GM12874 (cell line): ENCODE measurements around the gene ITPR2.

Source experiments
- TF ChIP-seq, protein P1 (sequence below): IDR thresholded peaks from 2 replicates; pipeline ENCODE4 v1.5.1; 2011; ENCODE audit warnings: low read depth, mild to moderate bottlenecking, control low read depth, low read length, moderate library complexity; ENCODE audit not compliant: insufficient read depth

Gene ITPR2

DNA sequence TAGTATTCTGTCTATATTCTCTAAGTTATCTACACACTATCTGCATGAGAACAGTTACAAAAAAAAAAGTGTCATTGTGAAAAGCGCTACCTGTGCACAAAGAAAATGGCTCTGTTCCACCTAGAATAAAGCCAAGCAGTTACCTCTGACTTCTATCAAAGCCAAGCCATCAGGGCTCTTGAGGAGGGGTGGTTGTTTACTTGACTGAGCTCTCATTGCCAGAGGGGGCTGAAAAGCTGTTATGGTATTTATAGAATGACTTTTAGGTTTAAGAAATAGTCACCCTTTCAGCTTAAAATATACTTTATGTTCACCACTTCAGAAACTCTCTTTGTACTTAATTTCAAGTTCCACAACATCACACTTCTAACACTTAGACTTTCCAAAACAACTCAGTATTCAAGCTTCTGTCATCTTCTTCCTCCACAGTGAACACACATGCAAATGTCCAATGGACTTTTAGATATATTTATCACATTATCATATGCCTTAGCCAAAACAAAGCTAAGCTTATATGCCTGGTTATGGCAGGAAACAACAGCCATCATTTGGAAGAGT, 7.5 kb downstream of the ITPR2 start:
- TF ChIP-seq, protein P1, sequence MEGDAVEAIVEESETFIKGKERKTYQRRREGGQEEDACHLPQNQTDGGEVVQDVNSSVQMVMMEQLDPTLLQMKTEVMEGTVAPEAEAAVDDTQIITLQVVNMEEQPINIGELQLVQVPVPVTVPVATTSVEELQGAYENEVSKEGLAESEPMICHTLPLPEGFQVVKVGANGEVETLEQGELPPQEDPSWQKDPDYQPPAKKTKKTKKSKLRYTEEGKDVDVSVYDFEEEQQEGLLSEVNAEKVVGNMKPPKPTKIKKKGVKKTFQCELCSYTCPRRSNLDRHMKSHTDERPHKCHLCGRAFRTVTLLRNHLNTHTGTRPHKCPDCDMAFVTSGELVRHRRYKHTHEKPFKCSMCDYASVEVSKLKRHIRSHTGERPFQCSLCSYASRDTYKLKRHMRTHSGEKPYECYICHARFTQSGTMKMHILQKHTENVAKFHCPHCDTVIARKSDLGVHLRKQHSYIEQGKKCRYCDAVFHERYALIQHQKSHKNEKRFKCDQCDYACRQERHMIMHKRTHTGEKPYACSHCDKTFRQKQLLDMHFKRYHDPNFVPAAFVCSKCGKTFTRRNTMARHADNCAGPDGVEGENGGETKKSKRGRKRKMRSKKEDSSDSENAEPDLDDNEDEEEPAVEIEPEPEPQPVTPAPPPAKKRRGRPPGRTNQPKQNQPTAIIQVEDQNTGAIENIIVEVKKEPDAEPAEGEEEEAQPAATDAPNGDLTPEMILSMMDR: no peak

DNA sequence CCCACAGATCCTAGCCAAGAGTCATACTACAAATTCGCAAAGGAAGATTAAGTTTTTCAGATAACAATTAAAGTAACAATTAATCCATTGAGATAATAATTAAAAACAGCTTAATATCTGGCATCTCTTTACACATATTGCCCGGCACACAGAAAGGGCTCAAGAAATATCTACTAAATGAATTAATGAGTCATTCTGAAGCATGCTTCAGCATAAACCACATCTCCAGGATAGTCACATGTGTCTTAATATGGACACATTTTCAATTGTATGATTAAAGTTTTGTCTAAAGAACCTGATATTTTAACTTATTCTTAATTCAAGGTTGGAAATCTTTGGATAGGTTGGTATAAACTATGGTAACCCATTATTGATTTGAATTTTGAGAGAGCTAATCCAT, 9.6 kb downstream of the ITPR2 start:
- TF ChIP-seq, protein P1: no peak

DNA sequence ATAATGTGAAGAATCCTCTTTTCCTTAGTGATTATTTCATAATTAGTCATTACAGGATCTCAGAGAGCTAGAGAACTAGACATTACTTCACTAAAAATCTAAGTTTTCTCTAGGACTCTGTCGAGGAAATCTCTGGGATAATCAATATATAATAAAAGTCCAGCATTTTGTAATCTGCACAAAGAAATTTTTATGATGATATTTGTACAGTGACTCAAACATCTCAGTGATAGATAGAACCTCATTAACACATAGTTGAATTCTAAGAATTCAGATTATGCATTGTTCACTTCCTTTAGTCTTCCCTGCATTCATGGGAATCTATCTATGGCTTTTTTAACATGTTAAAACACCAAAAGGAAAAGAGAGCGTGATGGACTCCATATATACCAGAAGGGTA, 11.0 kb downstream of the ITPR2 start:
- TF ChIP-seq, protein P1: no peak

DNA sequence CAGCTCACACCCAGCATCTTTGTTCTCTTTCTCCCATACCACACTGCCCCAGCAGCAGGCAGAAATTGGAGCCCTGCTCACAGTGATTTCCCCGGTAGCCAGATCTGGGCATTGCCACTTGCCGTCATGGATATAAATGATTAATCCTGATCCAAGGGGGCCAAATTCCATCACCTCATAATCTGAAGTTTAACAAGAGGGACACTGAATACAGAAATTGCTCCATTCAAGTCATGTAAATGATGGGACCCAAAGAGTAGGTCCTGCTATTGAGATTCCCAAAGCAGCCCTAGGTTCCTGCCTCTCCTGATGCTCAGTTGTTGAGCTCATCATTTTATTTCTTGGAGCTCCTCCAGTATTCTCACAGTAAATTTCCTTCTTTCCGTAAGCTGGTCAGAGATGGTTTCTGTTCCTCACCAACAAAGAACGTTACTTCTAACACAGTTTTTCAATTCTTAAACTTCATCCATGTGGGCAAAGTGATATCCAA, 11.7 kb downstream of the ITPR2 start:
- TF ChIP-seq, protein P1: no peak

DNA sequence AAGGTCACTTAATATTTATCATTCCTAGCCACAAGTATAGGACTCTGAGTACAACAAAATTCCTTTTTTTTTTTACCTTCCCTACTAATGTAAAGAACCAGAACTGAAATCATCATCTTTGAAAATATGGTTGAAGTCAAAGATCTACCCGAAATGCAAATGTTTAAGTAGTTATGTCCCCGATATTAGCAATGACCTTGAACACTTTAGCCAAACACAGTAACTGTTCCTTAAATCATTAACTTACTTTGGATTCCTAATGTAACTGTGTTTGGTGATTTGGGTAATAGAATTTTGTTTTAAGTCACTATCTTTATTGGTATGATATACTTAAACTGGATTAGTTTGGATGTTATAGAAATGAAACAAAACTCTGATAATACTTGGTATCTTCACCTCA, 14.4 kb downstream of the ITPR2 start:
- TF ChIP-seq, protein P1: no peak

DNA sequence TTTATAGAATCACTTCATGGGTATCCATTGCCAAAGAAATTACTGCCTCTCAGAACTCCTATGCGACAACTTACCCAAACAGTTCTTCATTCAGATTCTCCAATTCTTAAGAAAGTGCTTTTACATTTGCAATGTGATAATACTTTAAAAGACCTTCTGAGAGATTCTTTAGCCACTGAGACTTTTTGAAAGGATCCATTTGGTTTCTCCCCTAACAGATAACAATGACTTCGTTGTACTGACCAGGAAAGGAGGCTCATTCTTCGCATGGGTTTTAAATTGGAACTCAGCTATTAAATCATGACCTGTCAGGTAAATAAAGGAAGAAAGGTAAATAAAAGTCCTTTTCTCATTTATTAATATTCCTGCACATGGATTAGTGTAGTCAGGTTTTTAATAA, 14.8 kb downstream of the ITPR2 start:
- TF ChIP-seq, protein P1: no peak

DNA sequence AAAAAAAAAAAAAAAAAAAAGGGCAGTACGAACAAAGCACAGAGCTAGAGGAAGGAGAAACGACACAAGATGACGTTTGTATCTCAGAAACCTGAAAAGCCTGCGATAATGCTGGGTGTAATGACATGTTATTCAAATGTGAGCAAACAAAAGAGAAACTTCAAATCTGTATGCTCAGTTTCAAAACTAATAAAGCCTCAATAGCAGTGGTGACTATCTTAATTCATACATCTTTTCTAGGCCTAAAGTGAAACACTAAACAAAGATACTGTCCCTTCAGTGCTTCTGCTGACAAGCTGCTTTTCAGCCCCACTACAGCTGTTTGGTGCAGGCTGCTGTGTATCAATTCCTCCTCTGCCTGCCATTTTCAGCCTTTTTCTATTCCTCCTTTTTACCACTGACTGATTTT, 15.8 kb downstream of the ITPR2 start:
- TF ChIP-seq, protein P1: no peak
